Natural killer cell treated with Interleukin-12 subunit alpha and Interleukin-12 subunit beta and Interleukin-15 and Interleukin-18, amount 100 ng/mL, for 72 hours (primary cell): ENCODE measurements around the gene ACER3. TPM values are rescaled to one million over a fixed set of nuclear protein-coding genes. Genes with fewer than 3 reads are reported as not detected.
A peak's percentile ranks its signal among the peaks of the same experiment; 100 is the strongest.
"Not testable (repeated sequence)": the region's sequence is repeated elsewhere in the genome, so short reads cannot be mapped to it uniquely, and the experiment has no call there.

Experiments used
- ATAC-seq, 2 donors: fragments of 150-1000 bp; cut with Tn5 transposase in 1 of 2; sonication (Bioruptor Pico), chemical (Tn5 transposase) in 1 of 2; 2 replicates each; pipeline ENCODE4 v1.10.0; 2021
- DNase-seq: peaks from one replicate; pipeline ENCODE4 v3.0.0; 2022; ENCODE audit warnings: low spot score
- H3K27ac Mint-ChIP-seq, 2 donors: 1 replicate in 1 of 2; 2 replicates in 1 of 2; pipeline ENCODE4 v1.8.0; 2022; ENCODE audit warnings: mixed read lengths in 2 of 2, mild to moderate bottlenecking in 1 of 2, moderate library complexity in 1 of 2
- H3K27me3 Mint-ChIP-seq, 2 donors: 1 replicate in 1 of 2; 2 replicates in 1 of 2; pipeline ENCODE4 v1.8.0; 2022; ENCODE audit warnings: mixed read lengths in 2 of 2
- H3K36me3 Mint-ChIP-seq: one replicate; pipeline ENCODE4 v1.8.0; 2022; ENCODE audit warnings: mixed read lengths
- H3K4me1 Mint-ChIP-seq, 2 donors: 1 replicate in 1 of 2; 2 replicates in 1 of 2; pipeline ENCODE4 v1.8.0; 2022; ENCODE audit warnings: low read depth in 2 of 2, mixed read lengths in 2 of 2, mild to moderate bottlenecking in 1 of 2
- H3K4me3 Mint-ChIP-seq: one replicate; pipeline ENCODE4 v1.8.0; 2022; ENCODE audit warnings: mixed read lengths
- H3K9me3 Mint-ChIP-seq: 2 replicates; pipeline ENCODE4 v1.8.0; 2022; ENCODE audit warnings: mixed read lengths
- total RNA-seq, 2 donors: library from RNA; stranded (reverse); gene quantifications; one replicate each; pipeline ENCODE4 v1.2.3, GENCODE V29; 2022

Gene ACER3
- total RNA-seq, 2 donors from 2014 or later: 16.3 to 16.8 TPM

- Mint-ChIP-seq H3K9me3 (no peaks in the 10 kb centered on the region), H3K27ac (no peak overlapping the region), H3K36me3 (no peaks in the 10 kb centered on the region), H3K4me3 (no peak overlapping the region), H3K27me3 (no peaks in the 10 kb centered on the region), H3K4me1 (no peaks in the 10 kb centered on the region)
- DNase-seq (no peak), ATAC-seq (no peak)
Measured at GRCh38 chr11:76984743-76985142, 124.0 kb downstream of the ACER3 start.

GRCh38 chr11:76987203-76987602 lies 126.5 kb downstream of the ACER3 start:
- no peaks in the 10 kb centered on the region for H3K36me3 Mint-ChIP-seq
- DNase-seq: no peak
- H3K27me3 Mint-ChIP-seq: no peaks in the 10 kb centered on the region
- H3K4me1 Mint-ChIP-seq: no peaks in the 10 kb centered on the region
- no peak for ATAC-seq
- H3K9me3 Mint-ChIP-seq: no peaks in the 10 kb centered on the region
- no peak overlapping the region for H3K27ac Mint-ChIP-seq
- H3K4me3 Mint-ChIP-seq: no peak overlapping the region

GRCh38 chr11:76990628-76991027 lies 129.9 kb downstream of the ACER3 start:
- ATAC-seq: no peak
- DNase-seq: no peak
- Mint-ChIP-seq H3K36me3 (no peaks in the 10 kb centered on the region), H3K9me3 (no peaks in the 10 kb centered on the region), H3K27me3 (no peaks in the 10 kb centered on the region), H3K4me3 (no peak overlapping the region), H3K4me1 (no peaks in the 10 kb centered on the region), H3K27ac (no peak overlapping the region)

- peaks cover 4 to 9% of the 10 kb centered on the region in 2 donors for H3K4me1 Mint-ChIP-seq
- ATAC-seq: no peak
- no peak overlapping the region for H3K4me3 Mint-ChIP-seq
- DNase-seq: no peak
- H3K27me3 Mint-ChIP-seq: no peaks in the 10 kb centered on the region
- H3K27ac Mint-ChIP-seq: no peak overlapping the region
- no peaks in the 10 kb centered on the region for H3K36me3 Mint-ChIP-seq
- no peaks in the 10 kb centered on the region for H3K9me3 Mint-ChIP-seq
Measured at GRCh38 chr11:76995081-76995576, 134.4 kb downstream of the ACER3 start.

- DNase-seq: no peak
- no peak overlapping the region for H3K4me3 Mint-ChIP-seq
- H3K9me3 Mint-ChIP-seq: no peaks in the 10 kb centered on the region
- peak in 1 of 2 donors; percentile 70 for ATAC-seq
- peaks cover 4 to 9% of the 10 kb centered on the region in 2 donors for H3K4me1 Mint-ChIP-seq
- no peaks in the 10 kb centered on the region for H3K27me3 Mint-ChIP-seq
- H3K27ac Mint-ChIP-seq: no peak overlapping the region
- H3K36me3 Mint-ChIP-seq: no peaks in the 10 kb centered on the region
Measured at GRCh38 chr11:76997512-76997911, 136.8 kb downstream of the ACER3 start.

- H3K9me3 Mint-ChIP-seq: no peaks in the 10 kb centered on the region
- peaks cover 4 to 9% of the 10 kb centered on the region in 2 donors for H3K4me1 Mint-ChIP-seq
- H3K27me3 Mint-ChIP-seq: no peaks in the 10 kb centered on the region
- H3K27ac Mint-ChIP-seq: no peak overlapping the region
- no peak overlapping the region for H3K4me3 Mint-ChIP-seq
- DNase-seq (no peak), ATAC-seq (no peak)
- no peaks in the 10 kb centered on the region for H3K36me3 Mint-ChIP-seq
Measured at GRCh38 chr11:76999597-76999996, 138.9 kb downstream of the ACER3 start.

- no peaks in the 10 kb centered on the region for H3K36me3 Mint-ChIP-seq
- H3K9me3 Mint-ChIP-seq: no peaks in the 10 kb centered on the region
- H3K27ac Mint-ChIP-seq: no peak overlapping the region
- peaks cover 4 to 9% of the 10 kb centered on the region in 2 donors for H3K4me1 Mint-ChIP-seq
- H3K27me3 Mint-ChIP-seq: no peaks in the 10 kb centered on the region
- ATAC-seq (no peak), DNase-seq (no peak)
- H3K4me3 Mint-ChIP-seq: no peak overlapping the region
Measured at GRCh38 chr11:77001613-77002012, 140.9 kb downstream of the ACER3 start.

GRCh38 chr11:77002776-77003175 lies 142.1 kb downstream of the ACER3 start:
- ATAC-seq (no peak), DNase-seq (no peak)
- H3K4me1 Mint-ChIP-seq: peaks cover 0 to 3% of the 10 kb centered on the region in 2 donors
- H3K27ac Mint-ChIP-seq: no peak overlapping the region
- H3K9me3 Mint-ChIP-seq: no peaks in the 10 kb centered on the region
- no peak overlapping the region for H3K4me3 Mint-ChIP-seq
- no peaks in the 10 kb centered on the region for H3K27me3 Mint-ChIP-seq
- no peaks in the 10 kb centered on the region for H3K36me3 Mint-ChIP-seq

GRCh38 chr11:77003963-77004362 lies 143.2 kb downstream of the ACER3 start:
- no peak for ATAC-seq
- Mint-ChIP-seq H3K4me3 (no peak overlapping the region), H3K27me3 (no peaks in the 10 kb centered on the region), H3K36me3 (no peaks in the 10 kb centered on the region), H3K27ac (no peak overlapping the region), H3K9me3 (no peaks in the 10 kb centered on the region), H3K4me1 (no peaks in the 10 kb centered on the region)
- DNase-seq: no peak

- H3K9me3 Mint-ChIP-seq: no peaks in the 10 kb centered on the region
- ATAC-seq (no peak), DNase-seq (no peak)
- H3K4me1 Mint-ChIP-seq: no peaks in the 10 kb centered on the region
- no peaks in the 10 kb centered on the region for H3K27me3 Mint-ChIP-seq
- no peaks in the 10 kb centered on the region for H3K36me3 Mint-ChIP-seq
- no peak overlapping the region for H3K4me3 Mint-ChIP-seq
- no peak overlapping the region for H3K27ac Mint-ChIP-seq
Measured at GRCh38 chr11:77009533-77010160, 148.9 kb downstream of the ACER3 start.

- Mint-ChIP-seq H3K27ac (no peak overlapping the region), H3K36me3 (no peaks in the 10 kb centered on the region), H3K27me3 (no peaks in the 10 kb centered on the region), H3K9me3 (no peaks in the 10 kb centered on the region), H3K4me1 (no peaks in the 10 kb centered on the region), H3K4me3 (no peak overlapping the region)
- no peak for ATAC-seq
- no peak for DNase-seq
Measured at GRCh38 chr11:77014669-77015068, 154.0 kb downstream of the ACER3 start.

GRCh38 chr11:77018396-77018924 lies 157.7 kb downstream of the ACER3 start:
- not testable (repeated sequence) for H3K27ac Mint-ChIP-seq, H3K4me1 Mint-ChIP-seq, H3K27me3 Mint-ChIP-seq, H3K36me3 Mint-ChIP-seq, ATAC-seq, DNase-seq, H3K9me3 Mint-ChIP-seq, H3K4me3 Mint-ChIP-seq

- H3K4me1 Mint-ChIP-seq: no peaks in the 10 kb centered on the region
- H3K27ac Mint-ChIP-seq: no peak overlapping the region
- no peak overlapping the region for H3K4me3 Mint-ChIP-seq
- no peak for ATAC-seq
- no peaks in the 10 kb centered on the region for H3K36me3 Mint-ChIP-seq
- no peaks in the 10 kb centered on the region for H3K9me3 Mint-ChIP-seq
- DNase-seq: no peak
- H3K27me3 Mint-ChIP-seq: no peaks in the 10 kb centered on the region
Measured at GRCh38 chr11:77019976-77020595, 159.4 kb downstream of the ACER3 start.

- H3K4me1 Mint-ChIP-seq: no peaks in the 10 kb centered on the region
- H3K27me3 Mint-ChIP-seq: no peaks in the 10 kb centered on the region
- ATAC-seq (no peak), DNase-seq (no peak)
- H3K27ac Mint-ChIP-seq: no peak overlapping the region
- H3K4me3 Mint-ChIP-seq: no peak overlapping the region
- H3K36me3 Mint-ChIP-seq: no peaks in the 10 kb centered on the region
- H3K9me3 Mint-ChIP-seq: no peaks in the 10 kb centered on the region
Measured at GRCh38 chr11:77020734-77021133, 160.0 kb downstream of the ACER3 start.
